HepG2 (cell line): ENCODE data around the gene IP6K3. TPM values are rescaled to one million over a fixed set of nuclear protein-coding genes. Genes with fewer than 3 reads are reported as not detected.

Experiments
- ATAC-seq: fragments of 200-7000 bp; cut with Tn5 transposase; 3 replicates; pipeline ENCODE4 v1.9.1; 2020; ENCODE audit warnings: mild to moderate bottlenecking, moderate library complexity
- BruUV-seq: library from RNA; stranded (reverse); fragments of 400-500 nt; replicated peaks from 2 replicates; lab custom pipeline; 2021; lab: Mats Ljungman, UMichigan
- CTCF ChIA-PET: fragments of 300-600 bp; formaldehyde crosslinking; extraction: SDS; loops from one replicate; lab custom pipeline; 2021; ENCODE audit warnings: low total read pairs, inconsistent platforms, low intra/inter-chr PET ratio; lab: Yijun Ruan, JAX
- POLR2A ChIA-PET: fragments of 350-600 bp; sonication (Branson Sonifier 250); formaldehyde crosslinking; loops from one replicate; lab custom pipeline; 2020; ENCODE audit warnings: antibody characterized with exemption, inconsistent platforms; lab: Yijun Ruan, JAX
- DNase-seq: peaks from one replicate; pipeline ENCODE4 v3.0.0-alpha.2; 2015; ENCODE audit warnings: low spot score
- FAIRE-seq: peaks from 3 replicates; lab custom pipeline; 2011; peaks lifted over from hg19 to GRCh38; lab: Jason Lieb, UNC
- H2AFZ ChIP-seq: one replicate; pipeline ENCODE4 v1.6.1; 2011; ENCODE audit warnings: low read length, inconsistent platforms
- H3K27ac ChIP-seq: fragments of 300-600 bp; 3 replicates; pipeline ENCODE4 v1.8.0; 2011; ENCODE audit warnings: mixed run types, mild to moderate bottlenecking, mixed read lengths, low read length, inconsistent platforms; ENCODE audit not compliant: insufficient read depth; ENCODE audit errors: extremely low read length
- H3K27me3 ChIP-seq, 2 experiments: fragments of 200-600 bp in 1 of 2; 2 replicates in 1 of 2; 3 replicates in 1 of 2; pipeline versions ENCODE4 v1.6.0 to v1.8.0; 2011; ENCODE audit warnings: low read length in 2 of 2, mild to moderate bottlenecking in 2 of 2, moderate library complexity in 2 of 2, inconsistent platforms in 1 of 2; ENCODE audit not compliant: insufficient read depth in 2 of 2, control insufficient read depth in 1 of 2
- H3K36me3 ChIP-seq, 2 experiments: fragments of 200-600 bp in 1 of 2; replicated peaks in 1 of 2; 2 replicates in 1 of 2; 3 replicates in 1 of 2; pipeline versions ENCODE4 v1.5.1 to v1.8.0; 2011; ENCODE audit warnings: low read length in 2 of 2, inconsistent platforms in 1 of 2; ENCODE audit not compliant: insufficient read depth in 2 of 2, control insufficient read depth in 1 of 2
- H3K4me1 ChIP-seq: 2 replicates; pipeline ENCODE4 v1.5.1; 2012; ENCODE audit warnings: low read length, inconsistent platforms; ENCODE audit not compliant: insufficient read depth
- H3K4me2 ChIP-seq: 2 replicates; pipeline ENCODE4 v1.6.0; 2011; ENCODE audit warnings: low read depth, low read length, inconsistent platforms
- H3K4me3 ChIP-seq, 3 experiments: fragments of 200-600 bp in 1 of 3; sonication (generic), shearing (Covaris generic) in 1 of 3; replicated peaks in 1 of 3; 2 replicates each; pipeline ENCODE4 v1.5.1; 2011 to 2016; ENCODE audit warnings: low read length in 3 of 3, inconsistent platforms in 2 of 3, low read depth in 2 of 3, mild to moderate bottlenecking in 2 of 3, control low read depth in 1 of 3, mixed read lengths in 1 of 3; ENCODE audit not compliant: insufficient read depth in 1 of 3
- H3K79me2 ChIP-seq: one replicate; pipeline ENCODE4 v1.6.1; 2011; ENCODE audit warnings: low read length, inconsistent platforms; ENCODE audit not compliant: insufficient read depth
- H3K9ac ChIP-seq: 2 replicates; pipeline ENCODE4 v1.6.0; 2011; ENCODE audit warnings: mild to moderate bottlenecking, low read depth, low read length, inconsistent platforms; ENCODE audit not compliant: insufficient read depth
- H3K9me3 ChIP-seq: 2 replicates; pipeline ENCODE4 v1.5.1; 2012; ENCODE audit warnings: mild to moderate bottlenecking, low read length
- H4K20me1 ChIP-seq: 2 replicates; pipeline ENCODE4 v1.6.0; 2011; ENCODE audit warnings: inconsistent platforms, mild to moderate bottlenecking, low read length, moderate library complexity; ENCODE audit not compliant: insufficient read depth
- GPBP1L1 ChIP-seq: sonication (generic); formaldehyde crosslinking; IDR thresholded peaks from 2 replicates; pipeline ENCODE4 v1.5.0; 2020; ENCODE audit warnings: mild to moderate bottlenecking, missing genetic modification reagents
- HNRNPL ChIP-seq: fragments of 200-400 bp; formaldehyde crosslinking; IDR thresholded peaks from 2 replicates; pipeline ENCODE4 v1.6.1; 2017; ENCODE audit warnings: mild to moderate bottlenecking, low read depth, low read length
- KDM3A ChIP-seq: IDR thresholded peaks from 2 replicates; pipeline ENCODE4 v1.6.1; 2018; ENCODE audit warnings: low read depth, missing compliant biosample characterization
- KLF13 ChIP-seq: sonication (generic); formaldehyde crosslinking; IDR thresholded peaks from 2 replicates; pipeline ENCODE4 v1.4.0; 2020; ENCODE audit warnings: mild to moderate bottlenecking, missing genetic modification reagents
- MIER3 ChIP-seq: IDR thresholded peaks from 2 replicates; pipeline ENCODE4 v1.6.1; 2016; ENCODE audit warnings: missing compliant biosample characterization, borderline replicate concordance
- NFYB ChIP-seq: sonication (generic); formaldehyde crosslinking; IDR thresholded peaks from 2 replicates; pipeline ENCODE4 v1.4.0; 2020; ENCODE audit warnings: missing genetic modification reagents
- NR2F2 ChIP-seq: IDR thresholded peaks from 2 replicates; pipeline ENCODE4 v1.6.1; 2012; ENCODE audit warnings: low read depth, inconsistent platforms, borderline replicate concordance
- RAD21 ChIP-seq: fragments of 450-650 bp; formaldehyde crosslinking; IDR thresholded peaks from 2 replicates; pipeline ENCODE4 v1.5.0; 2020; ENCODE audit warnings: mild to moderate bottlenecking
- ZBTB3 ChIP-seq: sonication (generic); formaldehyde crosslinking; IDR thresholded peaks from 2 replicates; pipeline ENCODE4 v1.4.0; 2020; ENCODE audit warnings: low read depth, mild to moderate bottlenecking, moderate library complexity, missing genetic modification reagents, borderline replicate concordance
- ZFP36 ChIP-seq: fragments of 150-350 bp; IDR thresholded peaks from 2 replicates; pipeline ENCODE4 v1.6.1; 2018; ENCODE audit warnings: borderline replicate concordance, low read length, low read depth; ENCODE audit not compliant: partially characterized antibody
- ZNF468 ChIP-seq: sonication (generic); formaldehyde crosslinking; IDR thresholded peaks from 2 replicates; pipeline ENCODE4 v1.8.0; 2022; ENCODE audit warnings: mild to moderate bottlenecking, moderate library complexity, missing genetic modification reagents
- WGBS: methylation state at CpG from one replicate; pipeline ENCODE4 v1.1.6; 2017; ENCODE audit warnings: low lambda C conversion rate; 5-methylcytosine and 5-hydroxymethylcytosine counted together
- in situ Hi-C: cut with HindIII; loops from 2 replicates; pipeline ENCODE4 v1.10.0; 2017; ENCODE audit warnings: low pct_unique_long_range_greater_than_20kb; ENCODE audit not compliant: extremely low pct_ligation_motif_present
- intact Hi-C: fragments of 100-400 bp; cut with micrococcal nuclease; formaldehyde crosslinking; loops from one replicate; pipeline ENCODE4 v1.10.0; 2022; ENCODE audit not compliant: unreplicated experiment
- polyA plus RNA-seq, 8 experiments: library from polyadenylated mRNA; depleted of rRNA in 3 of 8; stranded (reverse) in 7 of 8; unstranded in 1 of 8; fragments of >200 nt; fragmentation: Illumina TruSeq in 4 of 8; extraction: Trizol in 4 of 8; gene quantifications; 2 replicates each; pipeline versions ENCODE4 v1.2.1 to v1.2.3, GENCODE V29; 2011 to 2016; ENCODE audit warnings: low read depth in 4 of 8, missing spikeins in 1 of 8, mixed read lengths in 1 of 8; ENCODE audit not compliant: insufficient read depth in 1 of 8
- total RNA-seq, 5 experiments: library from RNA; depleted of rRNA; stranded (reverse); fragments of >200 nt; fragmentation: Illumina TruSeq; extraction: Trizol; gene quantifications; 2 replicates each; pipeline ENCODE4 v1.2.3, GENCODE V29; 2016; ENCODE audit warnings: low read depth in 1 of 5

The IP6K3 gene
- total and polyA plus RNA-seq, 2 of the 13 experiments (the other 11 are each of a cell fraction or from before 2014, with no cell fraction given), result 0.11 to 0.18 TPM

DNA sequence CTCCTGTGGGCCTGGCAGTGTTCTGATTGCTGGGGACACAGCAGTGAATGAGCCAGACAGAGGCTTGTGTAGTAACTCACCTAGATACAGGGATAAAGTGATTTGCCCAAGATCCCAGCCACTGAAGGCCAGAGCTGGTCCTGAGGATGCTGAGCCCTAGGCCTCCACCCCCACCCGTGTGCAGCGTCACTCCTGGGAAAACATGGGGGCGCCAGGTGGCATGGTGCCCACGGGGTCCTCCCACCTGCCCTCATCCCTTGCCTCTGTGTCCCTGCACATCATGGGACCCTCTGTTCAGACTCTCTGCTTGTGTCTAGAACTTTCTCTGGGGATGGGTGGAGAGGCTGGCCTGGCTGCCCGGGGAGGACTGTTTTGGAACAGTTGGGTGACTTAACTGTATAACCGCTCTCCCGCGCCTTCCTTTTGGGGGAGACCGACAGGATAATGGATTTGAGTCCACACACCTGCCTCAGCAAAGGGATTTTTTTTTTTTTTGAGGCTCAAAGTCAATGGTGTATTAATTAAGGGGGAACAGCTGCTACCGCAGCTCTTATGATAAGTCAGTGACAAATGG lies 22.6 kb upstream of the IP6K3 start:
- H3K4me1 ChIP-seq, result peaks cover 5% of the 10 kb centered on the region
- BruUV-seq, result no TSS peak
- no peaks in the 10 kb centered on the region for H3K9me3 ChIP-seq
- TF ChIP-seq ZFP36 (no peak), RAD21 (CRISPR knock-in tag) (no peak), ZNF468 (no peak), MIER3 (no peak), ZBTB3 (CRISPR knock-in tag) (no peak), NR2F2 (no peak), KDM3A (CRISPR knock-in tag) (no peak), HNRNPL (no peak), GPBP1L1 (CRISPR knock-in tag) (no peak), KLF13 (CRISPR knock-in tag) (no peak), NFYB (CRISPR knock-in tag) (no peak)
- in situ Hi-C loops, result loop anchor here (10.0 kb wide), 1 partner anchor 385 kb away; no protein-coding TSS in a partner anchor
- no peak overlapping the region for H3K27ac ChIP-seq
- DNase-seq (no peak), ATAC-seq (peak; percentile 5; the same call in 2 of the 3 replicates), FAIRE-seq (no peak)
- no peak overlapping the region for H3K4me3 ChIP-seq
- no peak overlapping the region for H2AFZ ChIP-seq
- peaks cover 11 to 16% of the 10 kb centered on the region in 2 experiments; a peak in 3 of 5 replicates for H3K36me3 ChIP-seq
- H3K9ac ChIP-seq, result no peak overlapping the region
- POLR2A ChIA-PET, result interaction anchor here (1.3 kb wide), 1 partner anchor 58 kb away, joined by 9 read pairs; the partner anchor contains the start of gene UQCC2
- intact Hi-C loops, result no loop called here
- no peaks in the 10 kb centered on the region; the same call in 1 of the 2 replicates for H4K20me1 ChIP-seq
- WGBS, result 53% methylated on average over 10 of the region's 10 CpGs
- peaks cover 1 to 17% of the 10 kb centered on the region in 2 experiments; a peak in 3 of 5 replicates for H3K27me3 ChIP-seq
- CTCF ChIA-PET, result interaction anchor here (0.8 to 1.4 kb wide), 3 partner anchors 57 to 386 kb away, joined by 3 to 11 read pairs (median 3); no protein-coding TSS in a partner anchor
- H3K4me2 ChIP-seq, result no peak overlapping the region
- H3K79me2 ChIP-seq, result no peaks in the 10 kb centered on the region
